WTC11 (cell line): ENCODE results near the gene TLCD1. TPM values are rescaled to one million over a fixed set of nuclear protein-coding genes. Genes with fewer than 3 reads are reported as not detected.
A peak's percentile ranks its signal among the peaks of the same experiment; 100 is the strongest.

Source experiments
- ATAC-seq: fragments of 200-7000 bp; cut with Tn5 transposase; 2 replicates; pipeline ENCODE4 v1.10.0; 2021; ENCODE audit warnings: mild to moderate bottlenecking, moderate library complexity
- CTCF ChIA-PET: fragments of 300-600 bp; sonication (Branson Sonifier 250); formaldehyde crosslinking; loops from one replicate; lab custom pipeline; 2021; ENCODE audit warnings: antibody characterized with exemption; lab: Charles Lee
- POLR2A ChIA-PET: fragments of 350-600 bp; sonication (Branson Sonifier 250); formaldehyde crosslinking; loops from one replicate; lab custom pipeline; 2021; ENCODE audit warnings: antibody characterized with exemption; lab: Charles Lee
- DNase-seq: peaks from one replicate; pipeline ENCODE4 v3.0.0; 2021; ENCODE audit warnings: low spot score
- H3K27ac Mint-ChIP-seq: 2 replicates; pipeline ENCODE4 v1.8.0; 2021; ENCODE audit warnings: mixed read lengths
- H3K27me3 Mint-ChIP-seq: 2 replicates; pipeline ENCODE4 v1.8.0; 2021; ENCODE audit warnings: low read depth, mild to moderate bottlenecking, moderate library complexity, mixed read lengths
- H3K36me3 Mint-ChIP-seq: 2 replicates; pipeline ENCODE4 v1.8.0; 2021; ENCODE audit warnings: mixed read lengths
- H3K4me1 Mint-ChIP-seq: 2 replicates; pipeline ENCODE4 v1.8.0; 2022; ENCODE audit warnings: mixed read lengths
- H3K4me3 Mint-ChIP-seq: 2 replicates; pipeline ENCODE4 v1.8.0; 2021; ENCODE audit warnings: mild to moderate bottlenecking, moderate library complexity, mixed read lengths
- H3K9me3 Mint-ChIP-seq: 2 replicates; pipeline ENCODE4 v1.8.0; 2021; ENCODE audit warnings: mixed read lengths
- ATF1 ChIP-seq: sonication (generic); formaldehyde crosslinking; IDR thresholded peaks from 2 replicates; pipeline ENCODE4 v1.8.1; 2023; ENCODE audit warnings: mild to moderate bottlenecking, moderate library complexity, missing genetic modification reagents
- ETV6 ChIP-seq: sonication (generic); formaldehyde crosslinking; IDR thresholded peaks from 2 replicates; pipeline ENCODE4 v1.8.1; 2022; ENCODE audit warnings: mild to moderate bottlenecking, missing genetic modification reagents
- FOXJ3 ChIP-seq: sonication (generic); formaldehyde crosslinking; IDR thresholded peaks from 2 replicates; pipeline ENCODE4 v1.9.0; 2021; ENCODE audit warnings: missing genetic modification reagents, mild to moderate bottlenecking, borderline replicate concordance
- GRHL2 ChIP-seq: fragments of 250-450 bp; sonication (Bioruptor Pico); IDR thresholded peaks from 2 replicates; pipeline ENCODE4 v1.8.0; 2022; ENCODE audit warnings: mild to moderate bottlenecking, moderate library complexity; ENCODE audit not compliant: insufficient replicate concordance, severe bottlenecking
- MXD4 ChIP-seq: fragments of 250-450 bp; sonication (Bioruptor Pico); IDR thresholded peaks from 2 replicates; pipeline ENCODE4 v1.8.0; 2021; ENCODE audit warnings: mild to moderate bottlenecking, moderate library complexity, borderline replicate concordance
- MYBL2 ChIP-seq: sonication (generic); formaldehyde crosslinking; IDR thresholded peaks from 2 replicates; pipeline ENCODE4 v1.8.1; 2023; ENCODE audit warnings: mild to moderate bottlenecking, moderate library complexity, missing genetic modification reagents
- NR3C1 ChIP-seq: sonication (generic); formaldehyde crosslinking; conservative IDR thresholded peaks from 2 replicates; pipeline ENCODE4 v1.8.1; 2023; ENCODE audit warnings: low read depth, mild to moderate bottlenecking, missing genetic modification reagents
- SOX15 ChIP-seq: fragments of 250-450 bp; sonication (Bioruptor Pico); IDR thresholded peaks from 2 replicates; pipeline ENCODE4 v1.9.0; 2021; ENCODE audit warnings: mild to moderate bottlenecking
- SP1 ChIP-seq: sonication (generic); formaldehyde crosslinking; conservative IDR thresholded peaks from 2 replicates; pipeline ENCODE4 v1.8.1; 2022; ENCODE audit warnings: missing genetic modification reagents
- TCF7 ChIP-seq: sonication (generic); formaldehyde crosslinking; IDR thresholded peaks from 2 replicates; pipeline ENCODE4 v1.8.0; 2022; ENCODE audit warnings: mild to moderate bottlenecking, low read depth, missing genetic modification reagents, moderate library complexity
- TEAD4 ChIP-seq: sonication (generic); formaldehyde crosslinking; IDR thresholded peaks from 2 replicates; pipeline ENCODE4 v1.8.0; 2022; ENCODE audit warnings: mild to moderate bottlenecking, missing genetic modification reagents
- TP53 ChIP-seq: sonication (generic); formaldehyde crosslinking; IDR thresholded peaks from 2 replicates; pipeline ENCODE4 v1.8.1; 2023; ENCODE audit warnings: mild to moderate bottlenecking, missing genetic modification reagents
- ZBTB21 ChIP-seq: sonication (generic); formaldehyde crosslinking; IDR thresholded peaks from 2 replicates; pipeline ENCODE4 v1.8.1; 2023; ENCODE audit warnings: mild to moderate bottlenecking, missing genetic modification reagents, borderline replicate concordance
- ZNF423 ChIP-seq: fragments of 250-450 bp; sonication (Bioruptor Pico); IDR thresholded peaks from 2 replicates; pipeline ENCODE4 v2.1.2; 2022; ENCODE audit warnings: mild to moderate bottlenecking, moderate library complexity
- ZNF671 ChIP-seq: fragments of 250-450 bp; sonication (Bioruptor Pico); IDR thresholded peaks from 2 replicates; pipeline ENCODE4 v1.8.0; 2021; ENCODE audit warnings: mild to moderate bottlenecking
- total RNA-seq: library from RNA; stranded (reverse); gene quantifications from 3 replicates; pipeline ENCODE4 v1.2.3, GENCODE V29; 2021
- TF ChIP-seq, protein P1 (sequence below): sonication (generic); formaldehyde crosslinking; IDR thresholded peaks from 2 replicates; pipeline ENCODE4 v1.8.0; 2023; ENCODE audit warnings: mild to moderate bottlenecking, missing genetic modification reagents
- TF ChIP-seq, protein P2 (sequence below): fragments of 250-450 bp; sonication (Bioruptor Pico); IDR thresholded peaks from 2 replicates; pipeline ENCODE4 v1.9.0; 2021; ENCODE audit warnings: mild to moderate bottlenecking
- TF ChIP-seq, protein P3 (sequence below): sonication (generic); formaldehyde crosslinking; IDR thresholded peaks from 2 replicates; pipeline ENCODE4 v1.8.0; 2022; ENCODE audit warnings: mild to moderate bottlenecking, missing genetic modification reagents
- TF ChIP-seq, protein P4 (sequence below): sonication (generic); formaldehyde crosslinking; IDR thresholded peaks from 2 replicates; pipeline ENCODE4 v1.8.1; 2022; ENCODE audit warnings: mild to moderate bottlenecking, moderate library complexity, missing genetic modification reagents
- TF ChIP-seq, protein P5 (sequence below): fragments of 250-450 bp; sonication (Bioruptor Pico); IDR thresholded peaks from 2 replicates; pipeline ENCODE4 v2.1.2; 2022; ENCODE audit warnings: mild to moderate bottlenecking, moderate library complexity
- TF ChIP-seq, protein P6 (sequence below): sonication (generic); formaldehyde crosslinking; IDR thresholded peaks from 2 replicates; pipeline ENCODE4 v1.8.1; 2023; ENCODE audit warnings: mild to moderate bottlenecking, missing genetic modification reagents, moderate library complexity
- TF ChIP-seq, protein P7 (sequence below): sonication (generic); formaldehyde crosslinking; IDR thresholded peaks from 2 replicates; pipeline ENCODE4 v1.8.0; 2022; ENCODE audit warnings: missing genetic modification reagents

The TLCD1 gene
- total RNA-seq, 1 experiment from 2014 or later = 36.0 TPM

DNA sequence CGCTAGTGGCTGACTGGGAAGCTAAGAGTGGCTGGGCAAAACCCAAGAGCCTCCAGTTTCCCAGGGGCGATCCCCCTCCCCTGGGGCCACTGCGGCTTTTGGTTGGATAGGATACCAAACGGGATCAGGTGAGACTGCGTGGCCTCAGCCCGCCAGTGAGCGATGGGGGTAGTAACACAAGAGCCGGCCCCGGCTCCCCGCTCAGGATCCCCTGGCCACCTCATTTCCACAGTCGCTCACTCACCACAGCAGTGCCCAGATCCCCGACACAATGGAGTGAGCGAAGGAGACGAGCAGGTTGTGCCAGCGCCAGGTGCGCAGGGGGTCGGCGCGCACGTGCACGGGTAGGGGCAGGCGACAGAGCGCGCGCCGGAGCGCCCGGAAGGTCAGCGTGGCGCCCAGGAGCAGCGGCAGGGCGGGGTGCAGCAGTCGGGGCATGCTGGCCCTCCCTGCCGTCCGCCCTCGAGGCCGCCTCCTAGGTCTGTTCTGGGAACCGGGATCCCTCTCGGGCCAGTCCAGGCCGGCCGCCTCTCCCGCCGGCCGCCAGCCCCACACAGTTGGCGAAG, 290 bp downstream of the TLCD1 start (continued):
- TF ChIP-seq, protein P1, sequence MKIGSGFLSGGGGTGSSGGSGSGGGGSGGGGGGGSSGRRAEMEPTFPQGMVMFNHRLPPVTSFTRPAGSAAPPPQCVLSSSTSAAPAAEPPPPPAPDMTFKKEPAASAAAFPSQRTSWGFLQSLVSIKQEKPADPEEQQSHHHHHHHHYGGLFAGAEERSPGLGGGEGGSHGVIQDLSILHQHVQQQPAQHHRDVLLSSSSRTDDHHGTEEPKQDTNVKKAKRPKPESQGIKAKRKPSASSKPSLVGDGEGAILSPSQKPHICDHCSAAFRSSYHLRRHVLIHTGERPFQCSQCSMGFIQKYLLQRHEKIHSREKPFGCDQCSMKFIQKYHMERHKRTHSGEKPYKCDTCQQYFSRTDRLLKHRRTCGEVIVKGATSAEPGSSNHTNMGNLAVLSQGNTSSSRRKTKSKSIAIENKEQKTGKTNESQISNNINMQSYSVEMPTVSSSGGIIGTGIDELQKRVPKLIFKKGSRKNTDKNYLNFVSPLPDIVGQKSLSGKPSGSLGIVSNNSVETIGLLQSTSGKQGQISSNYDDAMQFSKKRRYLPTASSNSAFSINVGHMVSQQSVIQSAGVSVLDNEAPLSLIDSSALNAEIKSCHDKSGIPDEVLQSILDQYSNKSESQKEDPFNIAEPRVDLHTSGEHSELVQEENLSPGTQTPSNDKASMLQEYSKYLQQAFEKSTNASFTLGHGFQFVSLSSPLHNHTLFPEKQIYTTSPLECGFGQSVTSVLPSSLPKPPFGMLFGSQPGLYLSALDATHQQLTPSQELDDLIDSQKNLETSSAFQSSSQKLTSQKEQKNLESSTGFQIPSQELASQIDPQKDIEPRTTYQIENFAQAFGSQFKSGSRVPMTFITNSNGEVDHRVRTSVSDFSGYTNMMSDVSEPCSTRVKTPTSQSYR (CRISPR knock-in tag) = peak; percentile 36; the same call in 1 of the 2 replicates
- TF ChIP-seq ZNF423 (CRISPR knock-in tag) (no peak), NR3C1 (CRISPR knock-in tag) (no peak), TCF7 (CRISPR knock-in tag) (peak; percentile 67; the same call in 1 of the 2 replicates), MXD4 (CRISPR knock-in tag) (no peak), TEAD4 (CRISPR knock-in tag) (no peak), TP53 (CRISPR knock-in tag) (no peak), ZBTB21 (CRISPR knock-in tag) (0 out of 2 replicates have a peak, but pooled peaks have one; percentile 53), ZNF671 (CRISPR knock-in tag) (peak; percentile 94), ATF1 (CRISPR knock-in tag) (0 out of 2 replicates have a peak, but pooled peaks have one; percentile 13), SP1 (CRISPR knock-in tag) (peak; percentile 52), GRHL2 (no peak), MYBL2 (CRISPR knock-in tag) (peak; percentile 89)
- TF ChIP-seq, protein P2, sequence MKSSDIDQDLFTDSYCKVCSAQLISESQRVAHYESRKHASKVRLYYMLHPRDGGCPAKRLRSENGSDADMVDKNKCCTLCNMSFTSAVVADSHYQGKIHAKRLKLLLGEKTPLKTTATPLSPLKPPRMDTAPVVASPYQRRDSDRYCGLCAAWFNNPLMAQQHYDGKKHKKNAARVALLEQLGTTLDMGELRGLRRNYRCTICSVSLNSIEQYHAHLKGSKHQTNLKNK (CRISPR knock-in tag) = peak; percentile 48; the same call in 1 of the 2 replicates
- TF ChIP-seq, protein P3, sequence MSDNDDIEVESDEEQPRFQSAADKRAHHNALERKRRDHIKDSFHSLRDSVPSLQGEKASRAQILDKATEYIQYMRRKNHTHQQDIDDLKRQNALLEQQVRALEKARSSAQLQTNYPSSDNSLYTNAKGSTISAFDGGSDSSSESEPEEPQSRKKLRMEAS = peak; percentile 94
- TF ChIP-seq, protein P4, sequence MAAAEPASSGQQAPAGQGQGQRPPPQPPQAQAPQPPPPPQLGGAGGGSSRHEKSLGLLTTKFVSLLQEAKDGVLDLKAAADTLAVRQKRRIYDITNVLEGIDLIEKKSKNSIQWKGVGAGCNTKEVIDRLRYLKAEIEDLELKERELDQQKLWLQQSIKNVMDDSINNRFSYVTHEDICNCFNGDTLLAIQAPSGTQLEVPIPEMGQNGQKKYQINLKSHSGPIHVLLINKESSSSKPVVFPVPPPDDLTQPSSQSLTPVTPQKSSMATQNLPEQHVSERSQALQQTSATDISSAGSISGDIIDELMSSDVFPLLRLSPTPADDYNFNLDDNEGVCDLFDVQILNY (CRISPR knock-in tag) = peak; percentile 71
- TF ChIP-seq, protein P5, sequence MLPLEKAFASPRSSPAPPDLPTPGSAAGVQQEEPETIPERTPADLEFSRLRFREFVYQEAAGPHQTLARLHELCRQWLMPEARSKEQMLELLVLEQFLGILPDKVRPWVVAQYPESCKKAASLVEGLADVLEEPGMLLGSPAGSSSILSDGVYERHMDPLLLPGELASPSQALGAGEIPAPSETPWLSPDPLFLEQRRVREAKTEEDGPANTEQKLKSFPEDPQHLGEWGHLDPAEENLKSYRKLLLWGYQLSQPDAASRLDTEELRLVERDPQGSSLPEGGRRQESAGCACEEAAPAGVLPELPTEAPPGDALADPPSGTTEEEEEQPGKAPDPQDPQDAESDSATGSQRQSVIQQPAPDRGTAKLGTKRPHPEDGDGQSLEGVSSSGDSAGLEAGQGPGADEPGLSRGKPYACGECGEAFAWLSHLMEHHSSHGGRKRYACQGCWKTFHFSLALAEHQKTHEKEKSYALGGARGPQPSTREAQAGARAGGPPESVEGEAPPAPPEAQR (CRISPR knock-in tag) = no peak
- TF ChIP-seq, protein P6, sequence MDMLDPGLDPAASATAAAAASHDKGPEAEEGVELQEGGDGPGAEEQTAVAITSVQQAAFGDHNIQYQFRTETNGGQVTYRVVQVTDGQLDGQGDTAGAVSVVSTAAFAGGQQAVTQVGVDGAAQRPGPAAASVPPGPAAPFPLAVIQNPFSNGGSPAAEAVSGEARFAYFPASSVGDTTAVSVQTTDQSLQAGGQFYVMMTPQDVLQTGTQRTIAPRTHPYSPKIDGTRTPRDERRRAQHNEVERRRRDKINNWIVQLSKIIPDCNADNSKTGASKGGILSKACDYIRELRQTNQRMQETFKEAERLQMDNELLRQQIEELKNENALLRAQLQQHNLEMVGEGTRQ = no peak; the same call in 1 of the 2 replicates

DNA sequence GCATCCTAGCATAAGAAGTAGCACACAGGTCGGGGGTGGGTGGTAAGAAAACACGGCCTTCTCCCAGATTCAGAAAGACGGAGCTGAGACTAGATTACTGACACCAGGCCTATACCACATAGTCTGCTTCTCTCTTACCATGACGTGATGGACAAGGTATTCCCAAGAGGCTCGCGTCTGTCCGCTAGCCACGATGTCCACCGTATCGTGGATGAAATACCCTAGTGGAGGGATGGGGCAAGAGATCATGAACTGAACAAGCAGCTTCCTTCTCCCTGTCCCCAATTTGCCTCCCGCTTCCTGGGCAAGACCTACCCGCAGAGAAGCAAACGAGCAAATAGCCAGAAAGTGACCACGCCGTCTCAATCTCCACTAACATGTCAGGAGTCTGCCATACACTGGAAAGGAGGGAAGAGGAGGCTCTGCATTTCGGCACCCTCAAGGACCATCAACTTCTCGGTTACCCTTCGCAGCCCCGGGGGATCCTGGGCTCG, 820 bp downstream of the TLCD1 start:
- Mint-ChIP-seq H3K9me3 (no peaks in the 10 kb centered on the region), H3K36me3 (peaks cover 43% of the 10 kb centered on the region), H3K4me3 (peak overlapping the region; percentile 93), H3K27ac (peak overlapping the region; percentile 98), H3K4me1 (peaks cover 54% of the 10 kb centered on the region), H3K27me3 (no peaks in the 10 kb centered on the region)
- ChIA-PET POLR2A (interaction anchor here (0.5 to 6.4 kb wide), 8 partner anchors 14 to 455 kb away, joined by 3 to 310 read pairs (median 10); partner anchors contain the start of genes FAM222B, MYO18A, PHF12 and PROCA1), CTCF (interaction anchor here (0.6 to 12.2 kb wide), 10 partner anchors 8 to 391 kb away, joined by 5 to 541 read pairs (median 19); partner anchors contain the start of genes PHF12, PROCA1 and TRAF4)
- ATAC-seq = peak; percentile 0
- DNase-seq = no peak
- TF ChIP-seq FOXJ3 (CRISPR knock-in tag) (no peak; the same call in 1 of the 2 replicates), SOX15 (CRISPR knock-in tag) (no peak), TCF7 (CRISPR knock-in tag) (no peak), GRHL2 (no peak), ETV6 (CRISPR knock-in tag) (peak; percentile 88)
- TF ChIP-seq, protein P1 (CRISPR knock-in tag) = no peak
- TF ChIP-seq, protein P7, sequence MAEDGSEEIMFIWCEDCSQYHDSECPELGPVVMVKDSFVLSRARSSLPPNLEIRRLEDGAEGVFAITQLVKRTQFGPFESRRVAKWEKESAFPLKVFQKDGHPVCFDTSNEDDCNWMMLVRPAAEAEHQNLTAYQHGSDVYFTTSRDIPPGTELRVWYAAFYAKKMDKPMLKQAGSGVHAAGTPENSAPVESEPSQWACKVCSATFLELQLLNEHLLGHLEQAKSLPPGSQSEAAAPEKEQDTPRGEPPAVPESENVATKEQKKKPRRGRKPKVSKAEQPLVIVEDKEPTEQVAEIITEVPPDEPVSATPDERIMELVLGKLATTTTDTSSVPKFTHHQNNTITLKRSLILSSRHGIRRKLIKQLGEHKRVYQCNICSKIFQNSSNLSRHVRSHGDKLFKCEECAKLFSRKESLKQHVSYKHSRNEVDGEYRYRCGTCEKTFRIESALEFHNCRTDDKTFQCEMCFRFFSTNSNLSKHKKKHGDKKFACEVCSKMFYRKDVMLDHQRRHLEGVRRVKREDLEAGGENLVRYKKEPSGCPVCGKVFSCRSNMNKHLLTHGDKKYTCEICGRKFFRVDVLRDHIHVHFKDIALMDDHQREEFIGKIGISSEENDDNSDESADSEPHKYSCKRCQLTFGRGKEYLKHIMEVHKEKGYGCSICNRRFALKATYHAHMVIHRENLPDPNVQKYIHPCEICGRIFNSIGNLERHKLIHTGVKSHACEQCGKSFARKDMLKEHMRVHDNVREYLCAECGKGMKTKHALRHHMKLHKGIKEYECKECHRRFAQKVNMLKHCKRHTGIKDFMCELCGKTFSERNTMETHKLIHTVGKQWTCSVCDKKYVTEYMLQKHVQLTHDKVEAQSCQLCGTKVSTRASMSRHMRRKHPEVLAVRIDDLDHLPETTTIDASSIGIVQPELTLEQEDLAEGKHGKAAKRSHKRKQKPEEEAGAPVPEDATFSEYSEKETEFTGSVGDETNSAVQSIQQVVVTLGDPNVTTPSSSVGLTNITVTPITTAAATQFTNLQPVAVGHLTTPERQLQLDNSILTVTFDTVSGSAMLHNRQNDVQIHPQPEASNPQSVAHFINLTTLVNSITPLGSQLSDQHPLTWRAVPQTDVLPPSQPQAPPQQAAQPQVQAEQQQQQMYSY (CRISPR knock-in tag) = peak; percentile 43; the same call in 1 of the 2 replicates
